Superior temporal gyrus (tissue), 1 donor: ENCODE data around the gene SPACDR.
A peak's percentile ranks its signal among the peaks of the same experiment; 100 is the strongest.

Experiments used
- DNase-seq: peaks from one replicate; pipeline ENCODE4 v3.0.0-alpha.2; 2016; ENCODE audit errors: extremely low spot score

The SPACDR gene

DNA sequence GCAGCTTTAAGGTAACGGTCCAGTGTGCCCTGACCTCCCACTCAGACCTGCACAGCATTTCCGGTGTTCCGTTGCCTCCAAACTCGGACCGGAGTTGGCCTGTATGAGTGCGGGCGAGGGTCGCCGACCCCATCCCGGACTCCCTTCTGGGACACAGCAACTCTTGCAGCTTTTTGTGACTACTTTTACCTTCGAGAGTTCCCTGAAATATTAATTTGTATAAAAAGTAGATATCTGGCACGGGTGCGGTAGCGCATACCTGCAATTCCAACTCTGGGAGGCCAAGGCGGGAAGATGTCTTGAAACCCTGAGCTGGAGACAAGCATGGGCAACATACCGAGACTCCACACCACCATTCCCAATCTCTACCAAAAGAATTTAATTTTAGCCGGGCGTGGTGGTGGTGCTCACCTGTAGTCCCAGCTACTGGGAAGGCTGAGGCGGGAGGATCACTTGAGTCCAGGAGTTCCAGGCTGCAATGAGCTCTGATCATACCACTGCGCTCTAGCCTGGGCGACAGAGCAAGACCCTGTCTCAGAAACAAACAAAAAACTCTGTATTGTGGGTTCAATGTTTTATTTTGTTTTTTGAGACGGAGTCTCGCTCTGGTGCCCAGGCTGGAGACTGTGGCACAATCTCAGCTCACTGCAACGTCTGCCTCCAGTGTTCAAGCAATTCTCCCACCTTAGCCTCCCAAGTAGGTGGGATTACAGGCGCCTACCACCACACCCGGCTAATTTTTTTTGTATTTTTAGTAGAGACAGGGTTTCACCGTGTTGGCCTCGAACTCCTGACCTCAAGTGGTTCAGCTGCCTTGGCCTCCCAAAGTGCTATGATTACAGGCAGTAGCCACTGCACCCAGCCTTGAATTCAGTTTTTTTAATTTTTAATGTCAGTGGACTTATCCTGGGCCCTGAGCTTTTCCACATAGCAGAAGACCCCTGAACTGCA lies 26.6 kb downstream of the SPACDR start:
- DNase-seq = no peak

DNA sequence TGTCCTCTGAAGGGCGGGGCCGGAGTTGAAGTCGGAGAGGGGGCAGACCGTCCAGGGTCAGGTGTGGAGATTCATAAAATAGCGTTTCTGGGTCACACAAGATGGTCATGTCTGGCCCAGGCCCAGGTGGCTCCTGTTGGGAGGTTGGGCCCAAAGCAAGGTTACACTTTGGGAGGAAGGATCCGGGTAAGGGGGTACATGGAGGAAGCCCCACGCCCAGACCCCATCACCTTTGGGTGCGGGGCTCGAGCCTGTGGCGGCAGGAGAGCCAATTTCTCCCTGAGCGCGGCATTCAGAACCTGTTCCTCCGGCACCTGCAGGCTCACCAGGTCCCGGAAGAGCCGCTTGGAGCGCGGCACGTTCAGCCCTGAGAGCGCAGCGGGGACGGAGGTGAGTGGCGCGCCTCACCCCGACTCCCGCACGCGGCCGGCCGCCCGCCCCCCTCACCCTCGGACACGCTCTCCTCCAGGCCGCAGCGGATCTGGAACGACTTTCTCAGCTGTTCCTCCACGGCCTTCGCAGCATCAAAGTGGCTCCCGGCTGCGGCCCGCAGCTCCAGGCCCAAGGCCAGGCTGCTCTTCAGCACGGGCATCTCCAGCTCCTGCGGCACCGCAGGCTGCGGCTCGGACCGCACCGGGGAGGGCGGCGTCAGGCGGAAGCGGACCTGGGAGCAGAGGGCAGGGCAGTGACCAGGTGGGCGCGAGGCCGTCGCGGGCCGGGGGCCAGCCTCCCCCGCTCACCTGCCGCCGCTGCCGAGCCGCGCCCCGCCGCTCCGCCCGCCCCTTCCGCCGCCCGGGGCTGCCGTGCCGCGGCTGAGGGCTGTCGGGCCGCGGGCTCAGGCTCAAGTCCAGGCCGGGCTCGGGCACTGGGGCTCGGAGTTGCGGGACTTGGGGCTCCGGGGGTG lies 28.4 kb downstream of the SPACDR start:
- no peak for DNase-seq

DNA sequence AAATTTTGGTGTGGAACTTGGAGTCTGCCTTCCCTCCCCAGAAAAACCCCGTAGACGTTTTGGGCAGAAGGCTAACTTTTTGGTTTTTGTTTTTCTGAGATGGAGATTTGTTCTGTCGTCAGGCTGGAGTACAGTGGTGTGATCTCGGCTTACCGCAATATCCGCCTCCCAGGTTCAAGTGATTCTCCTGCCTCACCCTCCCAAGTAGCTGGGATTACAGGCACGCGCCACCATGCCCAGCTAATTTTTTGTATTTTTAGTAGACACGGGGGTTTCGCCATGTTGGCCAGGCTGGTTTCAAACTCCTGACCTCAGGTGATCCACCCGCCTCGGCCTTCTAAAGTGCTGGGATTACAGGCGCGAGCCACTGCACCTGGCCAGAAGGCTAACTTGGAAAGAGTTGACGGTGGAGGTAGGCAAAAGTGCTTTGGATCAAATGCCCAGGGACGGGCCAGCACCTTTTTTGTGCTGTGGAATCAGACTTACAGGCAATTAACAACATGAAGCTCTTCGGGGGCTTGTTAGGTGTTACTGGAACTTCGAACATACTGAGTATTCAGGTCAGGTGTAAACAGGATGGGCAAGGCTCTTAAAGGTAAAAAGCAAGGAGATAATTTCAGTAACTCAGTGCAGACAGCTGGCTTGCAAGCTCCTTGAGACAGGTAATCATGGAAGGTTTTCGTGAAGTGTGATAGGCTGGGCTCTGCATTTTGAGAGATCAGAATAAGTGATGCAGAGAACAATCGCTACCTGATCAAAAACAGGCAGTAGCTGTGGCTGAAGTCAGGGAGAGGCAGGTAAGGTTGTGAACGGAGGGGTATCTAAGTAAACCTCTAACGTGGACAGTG lies 29.5 kb downstream of the SPACDR start:
- DNase-seq = no peak

DNA sequence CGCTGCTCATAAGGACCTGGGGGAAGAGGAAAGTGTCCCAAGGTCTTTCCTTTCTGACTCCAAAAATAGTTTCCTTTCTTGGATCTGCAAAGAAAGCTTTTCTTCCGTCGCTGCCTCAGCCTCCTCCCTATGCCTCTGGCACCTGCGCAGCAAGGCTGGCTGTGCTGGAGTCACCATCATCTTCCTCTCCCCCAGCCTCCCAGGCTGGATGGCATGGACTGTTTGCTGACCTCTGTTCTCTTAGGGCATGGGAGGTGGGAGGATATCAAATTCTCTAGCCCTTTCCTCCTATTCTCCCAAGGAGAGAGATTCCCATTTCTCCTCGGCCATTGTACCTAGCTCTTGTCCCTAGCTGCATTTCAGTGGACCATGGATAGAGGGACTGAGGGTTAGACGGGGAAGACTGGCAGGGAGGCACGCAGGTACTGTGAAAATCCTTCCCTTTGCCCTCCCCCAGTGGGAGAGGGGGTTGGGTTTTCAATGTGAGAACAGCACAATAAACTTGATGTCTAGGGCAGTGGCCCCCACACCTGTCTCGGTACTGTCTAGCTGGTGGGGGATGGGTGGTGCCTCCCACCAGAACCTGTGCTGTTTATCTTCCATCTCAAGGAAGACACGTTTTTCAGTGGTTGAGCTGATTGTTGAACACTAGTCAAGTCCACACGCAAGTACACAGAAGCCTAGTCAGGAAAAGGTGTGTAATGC lies 30.3 kb downstream of the SPACDR start:
- no peak for DNase-seq

DNA sequence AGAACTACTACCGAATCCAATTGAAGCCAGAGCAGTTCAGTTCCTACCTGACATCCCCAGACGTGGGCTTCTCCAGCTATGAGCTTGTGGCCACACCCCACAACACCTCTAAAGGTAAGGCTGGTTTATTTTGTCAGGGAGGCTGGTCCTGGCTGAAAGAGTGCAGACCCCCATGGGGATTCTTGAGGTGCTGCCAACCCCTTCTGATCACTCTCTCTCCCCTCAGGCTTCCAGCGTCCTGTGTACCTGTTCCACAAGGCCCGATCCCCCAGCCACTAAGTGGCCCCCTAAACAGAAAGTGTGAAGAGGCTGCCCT lies 30.8 kb downstream of the SPACDR start:
- no peak for DNase-seq

DNA sequence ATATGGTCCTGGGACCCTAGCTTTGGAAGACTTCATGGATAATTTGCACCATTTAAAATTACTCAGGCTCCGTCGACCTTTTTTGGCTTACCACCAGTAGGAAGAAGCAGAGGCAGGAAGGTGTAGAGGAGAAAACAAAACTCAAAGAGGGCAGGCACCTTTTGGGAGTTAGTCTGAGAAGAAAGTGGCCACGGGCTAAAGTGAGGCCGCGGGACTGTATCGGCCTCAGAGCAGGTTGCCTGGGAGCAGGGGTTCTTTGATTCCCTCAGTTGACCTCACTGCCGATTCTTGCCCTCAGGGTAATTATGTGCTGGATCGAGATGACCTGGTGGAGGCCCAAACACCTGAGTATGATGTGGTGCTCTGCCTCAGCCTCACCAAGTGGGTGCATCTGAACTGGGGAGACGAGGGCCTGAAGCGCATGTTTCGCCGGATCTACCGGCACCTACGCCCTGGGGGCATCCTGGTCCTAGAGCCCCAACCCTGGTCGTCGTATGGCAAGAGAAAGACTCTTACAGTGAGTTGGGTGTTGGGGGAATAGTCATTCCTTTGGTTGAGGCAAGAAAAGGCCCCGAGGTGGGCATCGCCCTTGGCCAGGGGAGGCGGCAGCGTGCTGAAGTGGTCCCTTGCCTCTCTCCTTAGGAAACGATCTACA lies 31.3 kb downstream of the SPACDR start:
- no peak for DNase-seq

DNA sequence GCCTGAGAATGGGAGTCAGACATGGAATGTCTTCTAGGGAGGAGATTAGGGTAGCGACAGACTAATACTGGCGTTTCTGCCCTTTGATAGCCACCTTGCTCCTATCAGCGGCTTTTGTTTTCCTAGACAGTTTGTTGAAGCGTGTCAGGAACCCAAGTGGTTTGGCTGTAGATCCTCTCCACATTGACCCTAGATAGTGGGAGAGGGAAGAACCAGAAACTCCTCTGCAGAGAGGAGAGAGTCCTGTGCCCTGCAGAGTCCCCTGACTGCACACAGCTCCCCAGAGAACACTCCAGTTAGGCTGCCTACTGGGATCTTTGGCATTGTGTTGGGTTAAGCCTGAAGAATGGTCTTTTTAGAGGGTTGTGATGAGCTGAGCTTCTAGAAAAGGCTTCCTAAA lies 32.0 kb downstream of the SPACDR start:
- no peak for DNase-seq

DNA sequence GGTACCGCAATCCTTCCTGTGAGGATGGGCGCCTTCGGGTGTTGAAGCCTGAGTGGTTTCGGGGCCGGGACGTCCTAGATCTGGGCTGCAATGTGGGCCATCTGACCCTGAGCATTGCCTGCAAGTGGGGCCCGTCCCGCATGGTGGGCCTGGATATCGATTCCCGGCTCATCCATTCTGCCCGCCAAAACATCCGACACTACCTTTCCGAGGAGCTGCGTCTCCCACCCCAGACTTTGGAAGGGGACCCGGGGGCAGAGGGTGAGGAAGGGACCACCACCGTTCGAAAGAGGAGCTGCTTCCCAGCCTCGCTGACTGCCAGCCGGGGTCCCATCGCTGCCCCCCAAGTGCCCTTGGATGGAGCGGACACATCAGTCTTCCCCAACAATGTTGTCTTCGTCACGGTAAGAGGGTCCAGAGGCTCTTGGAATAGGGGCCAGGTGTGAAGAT lies 32.7 kb downstream of the SPACDR start:
- DNase-seq = no peak

DNA sequence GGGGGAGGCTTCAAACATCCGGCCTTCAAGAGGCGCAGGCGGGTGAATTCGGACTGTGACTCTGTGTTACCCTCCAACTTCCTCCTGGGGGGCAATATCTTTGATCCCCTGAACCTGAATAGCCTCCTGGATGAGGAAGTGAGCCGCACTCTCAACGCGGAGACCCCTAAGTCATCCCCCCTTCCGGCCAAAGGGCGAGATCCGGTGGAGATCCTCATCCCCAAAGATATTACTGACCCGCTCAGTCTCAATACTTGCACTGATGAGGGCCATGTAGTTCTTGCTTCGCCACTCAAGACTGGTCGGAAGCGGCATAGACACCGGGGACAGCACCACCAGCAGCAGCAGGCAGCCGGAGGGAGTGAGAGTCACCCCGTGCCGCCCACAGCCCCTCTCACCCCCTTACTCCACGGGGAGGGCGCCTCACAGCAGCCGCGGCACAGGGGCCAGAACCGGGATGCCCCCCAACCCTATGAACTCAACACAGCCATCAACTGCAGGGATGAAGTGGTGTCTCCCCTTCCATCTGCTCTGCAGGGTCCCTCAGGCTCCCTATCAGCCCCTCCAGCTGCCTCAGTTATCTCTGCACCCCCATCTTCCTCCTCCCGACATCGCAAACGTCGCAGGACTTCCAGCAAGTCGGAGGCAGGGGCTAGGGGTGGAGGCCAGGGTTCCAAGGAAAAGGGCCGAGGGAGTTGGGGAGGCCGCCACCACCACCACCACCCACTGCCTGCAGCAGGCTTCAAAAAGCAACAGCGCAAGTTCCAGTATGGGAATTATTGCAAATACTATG lies 33.4 kb downstream of the SPACDR start:
- DNase-seq = no peak

DNA sequence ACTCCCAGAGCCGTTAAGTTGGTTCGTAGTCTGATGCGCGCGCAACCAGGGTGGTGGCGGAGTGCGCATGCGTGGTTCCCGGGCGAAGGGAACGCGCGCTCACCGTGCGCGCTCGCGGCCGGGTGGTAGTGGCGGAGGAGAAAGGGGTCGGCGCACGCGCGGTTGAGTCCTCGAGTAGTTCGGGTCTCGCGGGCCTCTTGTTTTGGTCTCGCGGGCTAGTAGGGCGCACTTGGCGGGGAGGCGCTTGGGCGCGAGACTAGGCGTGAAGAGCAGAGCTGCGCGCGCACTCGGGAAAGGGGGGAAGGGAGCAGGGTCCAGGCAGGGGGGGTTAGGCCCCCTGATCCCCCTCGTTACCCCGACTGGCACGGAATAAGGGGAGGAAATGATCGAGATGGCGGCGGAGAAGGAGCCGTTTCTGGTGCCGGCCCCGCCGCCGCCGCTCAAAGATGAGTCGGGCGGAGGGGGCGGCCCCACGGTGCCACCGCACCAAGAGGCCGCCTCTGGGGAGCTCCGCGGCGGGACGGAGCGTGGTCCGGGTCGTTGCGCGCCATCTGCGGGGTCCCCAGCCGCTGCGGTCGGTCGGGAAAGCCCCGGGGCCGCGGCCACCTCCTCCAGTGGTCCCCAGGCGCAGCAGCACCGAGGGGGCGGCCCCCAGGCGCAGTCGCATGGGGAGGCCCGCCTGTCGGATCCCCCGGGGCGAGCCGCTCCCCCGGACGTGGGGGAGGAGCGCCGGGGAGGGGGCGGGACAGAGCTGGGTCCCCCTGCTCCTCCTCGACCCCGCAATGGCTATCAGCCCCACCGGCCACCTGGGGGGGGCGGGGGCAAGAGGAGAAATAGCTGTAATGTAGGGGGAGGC lies 34.2 kb downstream of the SPACDR start, which contains the start of gene MEPCE:
MEPCE (plus strand) TSS at position 195 of the 856 bp plus-strand sequence; CDS start at position 383, 188 bp downstream.
- peak; percentile 93 for DNase-seq

DNA sequence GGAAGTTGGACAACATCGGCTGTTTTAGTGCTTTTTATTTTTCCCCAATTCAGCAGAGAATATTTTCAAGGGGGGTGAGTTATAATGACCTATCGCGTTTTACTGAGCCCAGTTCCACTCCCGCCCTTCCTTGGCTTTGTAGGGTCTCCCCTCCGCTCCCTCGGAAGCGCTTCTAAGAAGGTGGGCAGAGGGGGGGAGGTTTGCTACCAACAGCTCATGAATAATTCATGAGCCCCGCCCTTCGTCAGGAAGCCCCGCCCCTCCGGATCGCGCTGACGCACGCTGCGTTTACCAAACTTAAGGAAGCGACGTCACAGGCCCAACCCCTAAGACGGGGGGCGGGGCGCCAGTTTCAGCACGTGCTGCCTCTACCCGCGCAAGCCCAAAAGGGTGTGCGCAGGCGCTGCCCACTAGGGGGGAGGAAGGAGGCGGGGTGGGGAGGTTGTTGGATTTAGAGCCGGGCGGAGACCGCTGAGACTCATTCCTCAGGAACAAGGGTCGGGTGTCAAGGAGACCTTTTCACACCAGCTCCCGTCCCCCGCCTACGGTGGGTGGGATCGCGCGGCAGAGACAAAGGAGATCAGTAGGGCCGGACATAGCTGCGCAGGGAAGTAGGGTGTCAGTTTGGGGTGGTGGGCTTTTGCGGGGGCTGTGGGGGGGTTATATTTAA lies 35.0 kb downstream of the SPACDR start:
- peak; percentile 99 for DNase-seq

DNA sequence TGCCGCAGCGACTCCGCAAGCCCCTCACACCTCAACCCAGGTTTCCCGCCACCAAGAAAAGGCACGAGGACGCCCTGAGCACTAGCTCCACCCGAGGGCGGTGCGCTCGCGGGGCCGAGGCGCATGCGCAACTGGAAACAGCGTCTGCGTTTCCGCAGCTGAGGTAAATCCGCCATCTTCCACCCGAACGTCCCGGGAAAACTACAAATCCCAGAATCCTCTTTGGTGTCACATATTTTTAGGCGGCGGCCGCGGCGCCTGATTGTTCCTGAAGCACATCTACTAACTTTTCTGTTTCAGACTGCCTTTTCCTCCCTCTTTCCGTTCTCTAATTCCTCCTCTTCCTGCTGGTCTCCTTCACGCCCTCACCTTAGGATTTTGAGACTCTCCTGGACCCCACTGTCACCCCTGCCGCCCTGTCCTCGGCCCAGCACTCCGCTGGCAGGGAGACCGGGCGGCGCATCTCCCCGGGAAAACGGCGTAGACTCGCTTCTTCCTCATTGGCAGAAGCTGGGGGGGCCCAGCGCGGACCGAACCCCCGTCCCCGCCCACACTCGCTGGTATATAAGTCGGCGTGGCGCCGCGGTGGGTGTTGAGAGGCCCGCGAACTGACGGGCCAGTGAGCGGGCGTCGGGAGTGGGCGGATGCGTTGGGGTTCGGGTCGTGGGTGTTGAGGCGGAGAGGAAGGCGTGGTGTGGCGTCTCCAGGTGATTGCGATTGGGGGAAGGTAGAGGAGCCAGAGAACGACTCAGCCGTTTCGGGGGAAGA lies 35.7 kb downstream of the SPACDR start, which contains the start of gene ZCWPW1:
ZCWPW1 (minus strand) TSS at position 505 of the 768 bp plus-strand sequence. CDS start 8,054 bp downstream, outside the sequence.
- peak; percentile 98 for DNase-seq

DNA sequence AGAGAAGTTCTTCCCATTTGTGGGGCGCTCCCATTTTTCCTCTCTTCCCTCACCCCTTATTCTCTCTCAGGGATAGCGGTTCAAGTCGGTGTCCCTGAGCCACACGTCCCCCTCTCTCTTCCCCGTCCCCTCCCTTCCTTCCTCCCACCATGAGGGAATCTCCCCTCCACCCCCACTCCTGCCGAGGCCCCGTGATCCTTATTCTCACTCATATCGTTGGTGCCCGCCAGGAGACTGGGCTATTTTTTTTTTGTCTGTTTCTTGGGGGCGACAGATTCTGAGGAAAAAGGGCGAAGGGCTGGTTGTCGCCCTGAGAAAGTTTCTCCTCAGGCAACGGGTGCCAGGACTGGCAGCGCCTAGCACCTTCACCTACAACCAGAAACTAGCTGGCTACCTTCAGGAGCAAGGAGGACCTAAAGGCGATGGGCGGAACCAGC lies 36.3 kb downstream of the SPACDR start:
- no peak for DNase-seq

DNA sequence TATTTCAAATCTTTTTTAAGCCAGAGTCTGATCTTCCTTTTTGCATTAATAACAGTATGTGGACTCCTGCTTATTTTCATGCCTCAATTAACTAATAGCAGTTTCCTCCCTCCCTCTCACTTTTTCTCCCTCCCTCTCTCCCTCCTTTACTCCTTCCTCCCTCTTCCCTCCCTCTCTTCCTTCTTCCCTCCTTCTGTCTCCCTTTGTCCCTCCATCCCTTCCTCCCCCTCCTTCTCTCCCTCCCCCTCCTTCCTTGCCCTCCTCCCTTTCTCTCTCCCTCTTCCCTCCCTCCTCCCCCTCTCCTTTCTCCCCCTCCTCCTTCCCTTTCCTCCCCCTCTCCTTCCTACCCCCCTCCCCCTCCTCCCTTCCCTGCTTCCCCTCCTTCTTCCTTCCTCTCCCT lies 37.5 kb downstream of the SPACDR start:
- no peak for DNase-seq

DNA sequence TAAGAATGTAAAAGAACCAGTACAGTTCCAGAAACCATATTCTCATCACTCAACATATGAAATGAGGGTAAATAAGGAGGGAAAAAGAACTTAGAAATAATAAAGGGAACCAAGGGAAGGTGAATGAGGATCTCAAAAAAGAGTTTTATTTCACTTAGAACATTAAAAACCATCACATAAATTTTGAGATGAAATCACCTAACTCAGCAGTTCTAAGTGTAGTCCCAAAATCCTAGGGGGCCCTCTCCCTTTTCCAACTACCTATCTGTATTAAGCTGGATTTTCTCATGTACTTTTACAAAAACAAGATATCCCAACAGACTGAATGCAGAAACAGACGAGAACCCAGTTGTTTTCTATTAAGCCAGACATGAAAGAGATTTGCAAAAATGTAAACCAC lies 38.7 kb downstream of the SPACDR start:
- no peak for DNase-seq

DNA sequence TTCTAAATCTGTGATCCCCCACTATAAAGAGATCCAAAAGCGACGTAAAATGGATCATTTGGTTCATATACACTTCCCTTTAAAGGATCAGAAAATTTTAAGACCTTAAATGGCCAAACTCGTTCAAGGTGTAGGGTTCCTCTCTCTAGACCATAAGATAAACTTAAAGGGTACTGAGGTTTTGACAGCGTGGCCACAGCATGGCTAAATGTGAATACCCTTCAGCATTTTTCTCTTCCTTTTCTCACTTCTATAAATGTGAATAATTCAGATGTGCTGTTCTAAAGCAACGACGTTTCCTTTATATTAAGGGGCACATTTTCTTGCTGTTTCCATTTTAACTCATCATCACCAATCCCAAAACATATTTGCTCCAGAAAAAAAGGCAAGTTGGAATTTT lies 40.7 kb downstream of the SPACDR start:
- no peak for DNase-seq

DNA sequence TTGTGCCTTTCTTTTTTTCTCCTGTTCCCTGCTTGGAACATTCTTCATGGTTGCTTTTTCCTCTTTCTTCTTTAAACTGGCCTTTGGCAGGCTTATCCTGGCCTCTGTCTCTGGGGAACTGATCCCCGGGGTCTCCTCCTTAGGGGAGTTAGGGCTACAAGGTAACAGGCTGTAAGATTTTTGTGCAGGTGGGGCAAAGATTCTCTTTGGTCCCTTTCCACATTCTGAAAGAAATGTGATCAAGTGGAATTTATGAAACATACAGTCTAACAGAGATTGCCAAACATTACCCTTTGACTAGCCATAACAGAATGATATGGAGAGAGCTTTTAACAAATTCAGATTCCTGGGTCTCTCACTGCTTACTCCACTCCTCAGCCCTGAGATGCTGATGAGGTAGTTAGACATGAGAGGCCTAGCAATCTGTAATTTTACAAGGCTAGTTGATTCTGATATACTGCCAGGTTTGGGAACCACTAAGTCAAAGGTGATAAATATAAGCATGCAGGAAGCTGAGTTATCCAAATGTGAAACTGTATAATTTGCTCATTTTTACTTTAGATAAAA lies 44.3 kb downstream of the SPACDR start:
- DNase-seq = no peak
